ENCODE data around the gene RHBG. TPM values are rescaled to one million over a fixed set of nuclear protein-coding genes. Genes with fewer than 3 reads are reported as not detected.

RHBG gene
- total and polyA plus RNA-seq, 8 donors: 2.2 to 4.9 (median 3.5) TPM; not detected in 2

DNA sequence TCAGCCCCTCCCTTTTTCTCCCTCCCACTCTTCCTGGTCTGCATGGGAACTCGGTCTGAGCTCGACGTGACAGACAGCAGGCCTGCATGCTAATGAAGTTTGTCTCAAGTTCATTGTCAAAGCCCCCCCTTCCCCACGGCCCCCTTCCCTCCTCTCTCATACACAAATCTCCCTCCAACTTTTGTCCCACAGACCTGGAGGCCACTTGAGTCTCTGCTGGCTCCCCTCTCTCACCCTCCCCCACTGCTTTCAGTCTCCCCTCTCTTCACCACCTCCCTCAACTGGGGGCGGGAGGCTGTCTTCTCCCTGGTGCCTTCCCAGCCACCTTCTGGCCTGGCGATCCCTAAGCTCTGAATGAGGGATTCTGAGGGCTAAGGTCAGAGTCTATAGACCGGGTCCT, 61.3 kb downstream of the RHBG start:
- Histone ChIP-seq H3K27ac (no peak overlapping the region), H3K4me1 (peaks cover under 1 to 1% of the 10 kb centered on the region in 2 donors), H3K4me3 (no peak overlapping the region), H3K36me3 (no peaks in the 10 kb centered on the region), H3K9me3 (no peaks in the 10 kb centered on the region), H3K27me3 (peaks cover 74 to 99% of the 10 kb centered on the region in 2 donors)
- no peak for DNase-seq
- intact Hi-C loops (cut with DNase I): no loop called here
- TF ChIP-seq, protein P1, sequence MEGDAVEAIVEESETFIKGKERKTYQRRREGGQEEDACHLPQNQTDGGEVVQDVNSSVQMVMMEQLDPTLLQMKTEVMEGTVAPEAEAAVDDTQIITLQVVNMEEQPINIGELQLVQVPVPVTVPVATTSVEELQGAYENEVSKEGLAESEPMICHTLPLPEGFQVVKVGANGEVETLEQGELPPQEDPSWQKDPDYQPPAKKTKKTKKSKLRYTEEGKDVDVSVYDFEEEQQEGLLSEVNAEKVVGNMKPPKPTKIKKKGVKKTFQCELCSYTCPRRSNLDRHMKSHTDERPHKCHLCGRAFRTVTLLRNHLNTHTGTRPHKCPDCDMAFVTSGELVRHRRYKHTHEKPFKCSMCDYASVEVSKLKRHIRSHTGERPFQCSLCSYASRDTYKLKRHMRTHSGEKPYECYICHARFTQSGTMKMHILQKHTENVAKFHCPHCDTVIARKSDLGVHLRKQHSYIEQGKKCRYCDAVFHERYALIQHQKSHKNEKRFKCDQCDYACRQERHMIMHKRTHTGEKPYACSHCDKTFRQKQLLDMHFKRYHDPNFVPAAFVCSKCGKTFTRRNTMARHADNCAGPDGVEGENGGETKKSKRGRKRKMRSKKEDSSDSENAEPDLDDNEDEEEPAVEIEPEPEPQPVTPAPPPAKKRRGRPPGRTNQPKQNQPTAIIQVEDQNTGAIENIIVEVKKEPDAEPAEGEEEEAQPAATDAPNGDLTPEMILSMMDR (IDR thresholded peaks at IDR 0.05): no peak
- no peak for ATAC-seq

DNA sequence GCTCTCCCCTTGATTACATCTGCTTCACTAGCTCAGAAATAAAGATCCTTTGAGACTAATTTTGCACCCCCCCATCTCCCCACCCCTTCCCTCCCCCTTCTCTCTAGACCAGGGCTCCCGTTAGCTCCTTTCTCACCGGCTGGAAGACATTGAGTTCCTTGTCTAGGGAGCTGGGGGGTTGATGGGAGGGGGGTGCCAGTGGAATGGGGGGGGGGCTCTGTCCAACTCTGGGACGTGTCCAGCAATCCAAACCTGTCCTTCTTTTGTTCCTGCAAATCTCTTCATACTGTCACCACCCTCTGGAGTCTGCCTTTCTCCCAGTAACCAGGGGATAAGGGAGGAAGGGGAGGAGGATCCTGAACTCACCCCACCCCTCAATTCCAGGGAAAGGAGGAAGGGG, 61.9 kb downstream of the RHBG start:
- intact Hi-C loops (cut with DNase I): no loop called here
- H3K27me3 ChIP-seq: peaks cover 79 to 99% of the 10 kb centered on the region in 2 donors

DNA sequence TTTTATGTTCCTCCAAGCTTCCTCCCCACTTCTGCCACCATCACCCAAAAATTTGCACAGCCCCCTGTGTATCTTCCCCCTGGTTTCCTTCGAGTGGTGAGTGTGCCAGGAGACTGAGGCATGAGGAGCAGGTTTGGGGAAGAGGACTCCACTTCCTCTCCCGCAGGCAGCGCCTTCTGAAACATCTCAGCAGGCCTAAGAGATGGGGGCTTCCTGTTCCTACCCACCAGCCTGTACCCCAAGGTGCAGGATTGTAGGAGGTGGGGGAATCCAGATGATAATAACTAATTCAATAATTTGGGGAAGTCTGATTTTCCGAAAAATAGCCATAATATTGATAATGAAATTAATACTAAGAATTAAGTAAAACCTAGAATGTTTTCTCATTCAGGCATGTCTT, 62.4 kb downstream of the RHBG start:
- DNase-seq (no peak), ATAC-seq (no peak)
- Histone ChIP-seq H3K9me3 (no peaks in the 10 kb centered on the region), H3K4me1 (peaks cover 8 to 12% of the 10 kb centered on the region in 2 donors), H3K27ac (no peak overlapping the region), H3K4me3 (no peak overlapping the region), H3K27me3 (peaks cover 84 to 99% of the 10 kb centered on the region in 2 donors), H3K36me3 (no peaks in the 10 kb centered on the region)
- intact Hi-C loops (cut with DNase I): no loop called here
- TF ChIP-seq, protein P1 (IDR thresholded peaks at IDR 0.05): no peak

More for the DNA sequence above, 61.9 kb downstream of the RHBG start:
- Histone ChIP-seq H3K4me1 (peaks cover 5 to 7% of the 10 kb centered on the region in 2 donors), H3K27ac (no peak overlapping the region), H3K36me3 (no peaks in the 10 kb centered on the region), H3K4me3 (no peak overlapping the region), H3K9me3 (no peaks in the 10 kb centered on the region)
- DNase-seq (no peak), ATAC-seq (no peak)
- TF ChIP-seq, protein P1 (IDR thresholded peaks at IDR 0.05): no peak

DNA sequence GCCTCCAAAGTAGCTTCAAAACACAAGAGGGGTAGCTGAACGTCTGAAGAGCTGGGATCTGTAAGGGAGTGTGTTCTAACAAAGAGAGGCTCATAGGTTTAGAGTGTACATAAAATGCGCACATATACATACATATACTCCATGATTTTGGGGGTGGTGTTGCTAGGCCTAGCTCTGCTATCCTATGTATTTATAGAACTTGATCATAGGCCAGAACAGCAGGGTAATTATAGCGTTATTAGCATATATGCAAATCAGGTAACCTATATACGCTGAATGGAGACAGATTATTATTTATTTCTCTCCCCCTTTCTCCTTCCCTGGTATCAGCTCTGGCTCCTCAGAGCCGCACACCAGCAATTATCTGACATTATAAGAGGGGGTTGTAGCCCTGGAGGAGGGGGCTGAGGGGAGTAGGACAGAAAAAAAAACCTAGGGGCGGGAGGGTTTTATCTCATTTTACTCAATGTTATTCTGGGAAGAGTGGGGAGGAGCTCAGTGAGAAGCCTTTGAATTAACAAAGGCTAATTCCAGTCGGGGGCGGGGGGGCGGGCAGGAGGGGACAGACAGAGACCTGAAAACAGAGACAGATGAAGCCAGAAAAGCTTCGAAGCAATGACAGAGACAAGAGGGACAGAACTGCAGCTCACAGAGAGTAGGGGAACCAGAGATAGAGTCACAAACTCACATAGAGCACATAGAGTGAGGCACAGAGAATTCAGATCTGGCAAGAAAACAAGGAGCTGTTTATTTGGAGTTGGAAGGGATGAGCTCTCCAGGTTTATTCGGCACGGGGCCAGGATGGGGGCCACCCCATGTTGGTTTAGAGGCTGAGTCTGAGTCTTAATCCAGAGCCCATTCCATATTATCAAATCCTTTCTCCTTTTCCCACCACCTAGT, 63.0 kb downstream of the RHBG start:
- Histone ChIP-seq H3K36me3 (no peaks in the 10 kb centered on the region), H3K9me3 (no peaks in the 10 kb centered on the region), H3K4me3 (no peak overlapping the region), H3K4me1 (peaks cover 10 to 16% of the 10 kb centered on the region in 2 donors), H3K27ac (no peak overlapping the region), H3K27me3 (peaks cover 88 to 99% of the 10 kb centered on the region in 2 donors)
- ATAC-seq: no peak
- TF ChIP-seq, protein P1 (IDR thresholded peaks at IDR 0.05): no peak
- intact Hi-C loops (cut with DNase I): no loop called here
- no peak for DNase-seq

DNA sequence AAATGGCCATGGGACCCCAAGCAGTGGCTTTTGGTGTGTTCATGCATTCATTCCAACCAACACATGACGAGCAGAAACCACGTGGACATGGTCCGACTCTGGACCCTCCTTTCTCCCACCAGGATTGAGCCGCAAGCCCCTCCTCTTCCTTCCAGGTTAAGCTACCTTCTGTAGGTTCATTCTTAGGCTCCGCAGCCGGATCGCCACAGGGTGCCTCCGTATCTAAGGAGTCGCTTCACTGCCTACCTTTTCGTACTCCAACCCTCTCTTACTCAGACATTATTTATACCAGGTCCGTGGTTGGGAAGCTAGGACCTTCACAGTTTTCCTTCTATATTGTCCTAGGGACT, 63.6 kb downstream of the RHBG start:
- Histone ChIP-seq H3K4me1 (peaks cover 10 to 16% of the 10 kb centered on the region in 2 donors), H3K9me3 (no peaks in the 10 kb centered on the region), H3K27me3 (peaks cover 89 to 99% of the 10 kb centered on the region in 2 donors), H3K36me3 (no peaks in the 10 kb centered on the region), H3K27ac (no peak overlapping the region), H3K4me3 (no peak overlapping the region)
- ATAC-seq (no peak), DNase-seq (no peak)
- TF ChIP-seq, protein P1 (IDR thresholded peaks at IDR 0.05): no peak
- intact Hi-C loops (cut with DNase I): no loop called here

All from left lung (tissue), 10 donors.